ENCODE measurements around the gene PFKP. TPM values are rescaled to one million over a fixed set of nuclear protein-coding genes. Genes with fewer than 3 reads are reported as not detected.

PFKP gene
- total RNA-seq, 2 donors from 2014 or later: 17.4 to 39.6 TPM

GRCh38 chr10:3136763-3137611 lies 69.6 kb downstream of the PFKP start:
- DNase-seq: peak in 3 of 4 donors; percentile 25 to 36 (median 26)
- H3K27ac ChIP-seq: no peak overlapping the region
- TF ChIP-seq, protein P1, sequence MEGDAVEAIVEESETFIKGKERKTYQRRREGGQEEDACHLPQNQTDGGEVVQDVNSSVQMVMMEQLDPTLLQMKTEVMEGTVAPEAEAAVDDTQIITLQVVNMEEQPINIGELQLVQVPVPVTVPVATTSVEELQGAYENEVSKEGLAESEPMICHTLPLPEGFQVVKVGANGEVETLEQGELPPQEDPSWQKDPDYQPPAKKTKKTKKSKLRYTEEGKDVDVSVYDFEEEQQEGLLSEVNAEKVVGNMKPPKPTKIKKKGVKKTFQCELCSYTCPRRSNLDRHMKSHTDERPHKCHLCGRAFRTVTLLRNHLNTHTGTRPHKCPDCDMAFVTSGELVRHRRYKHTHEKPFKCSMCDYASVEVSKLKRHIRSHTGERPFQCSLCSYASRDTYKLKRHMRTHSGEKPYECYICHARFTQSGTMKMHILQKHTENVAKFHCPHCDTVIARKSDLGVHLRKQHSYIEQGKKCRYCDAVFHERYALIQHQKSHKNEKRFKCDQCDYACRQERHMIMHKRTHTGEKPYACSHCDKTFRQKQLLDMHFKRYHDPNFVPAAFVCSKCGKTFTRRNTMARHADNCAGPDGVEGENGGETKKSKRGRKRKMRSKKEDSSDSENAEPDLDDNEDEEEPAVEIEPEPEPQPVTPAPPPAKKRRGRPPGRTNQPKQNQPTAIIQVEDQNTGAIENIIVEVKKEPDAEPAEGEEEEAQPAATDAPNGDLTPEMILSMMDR (IDR thresholded peaks at IDR 0.05): no peak
- TF ChIP-seq POLR2A (IDR thresholded peaks at IDR 0.05): no peak
- peak; percentile 51 for ATAC-seq
- no peak overlapping the region for H3K4me3 ChIP-seq
- H3K27me3 ChIP-seq: no peaks in the 10 kb centered on the region
- intact Hi-C loops (cut with DNase I): no loop called here
- H3K4me1 ChIP-seq: no peaks in the 10 kb centered on the region
- 78 to 84% methylated on average over 21 of the region's 21 CpGs for WGBS, 2 donors
- H3K9me3 ChIP-seq: no peaks in the 10 kb centered on the region
- peaks cover 19 to 36% of the 10 kb centered on the region in 2 donors for H3K36me3 ChIP-seq (replicated peaks in 1 of 2; ENCODE audit: insufficient read depth in 1 of 2, low read depth in 2 of 2)

DNA sequence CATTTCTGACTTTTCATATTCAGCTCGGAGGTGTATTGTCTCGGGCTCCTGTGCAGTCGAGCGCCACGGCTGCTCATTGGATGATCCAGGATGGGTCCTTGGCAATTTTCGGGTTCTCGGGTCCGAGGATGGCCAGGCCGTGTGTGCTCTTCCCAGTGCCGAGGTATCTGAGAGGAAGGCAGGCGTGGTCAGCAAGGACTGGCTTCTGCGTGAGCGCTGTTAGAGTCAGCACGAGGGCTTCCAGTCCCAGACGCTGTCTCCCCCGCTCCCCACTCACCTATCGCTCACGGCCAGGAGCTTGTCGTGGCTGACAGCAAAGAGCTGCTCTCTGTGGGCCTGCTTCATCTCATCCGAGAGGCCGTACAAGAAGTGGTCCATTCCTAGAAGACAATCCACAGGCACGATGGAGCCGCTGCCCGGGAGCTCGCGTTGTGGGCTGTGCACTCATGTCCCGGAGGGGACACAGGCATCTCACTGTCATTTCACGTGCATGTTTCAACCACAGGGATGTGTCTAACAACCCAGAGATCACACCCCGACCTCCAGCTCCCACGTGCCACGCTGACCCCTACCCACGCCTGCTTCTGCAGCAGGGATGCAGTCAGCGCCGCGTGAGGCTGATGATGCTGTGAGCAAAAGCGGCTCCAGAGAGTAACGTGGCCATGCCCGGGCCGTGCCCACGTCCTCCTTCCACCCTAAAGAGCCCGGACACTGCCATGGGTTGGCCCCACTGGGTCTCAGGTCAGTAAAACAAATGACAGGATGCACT lies 70.8 kb downstream of the PFKP start:
- intact Hi-C loops (cut with DNase I): no loop called here
- WGBS, 2 donors: 91 to 97% methylated on average over 39 to 41 of the region's 41 CpGs
- Histone ChIP-seq H3K4me3 (no peak overlapping the region), H3K27ac (no peak overlapping the region), H3K36me3 (replicated peaks in 1 of 2; ENCODE audit: insufficient read depth in 1 of 2, low read depth in 2 of 2) (peaks cover 19 to 45% of the 10 kb centered on the region in 2 donors), H3K9me3 (no peaks in the 10 kb centered on the region), H3K27me3 (no peaks in the 10 kb centered on the region), H3K4me1 (no peaks in the 10 kb centered on the region)
- DNase-seq (no peak), ATAC-seq (no peak)
- TF ChIP-seq POLR2A (IDR thresholded peaks at IDR 0.05): no peak
- TF ChIP-seq, protein P1 (IDR thresholded peaks at IDR 0.05): no peak

GRCh38 chr10:3139216-3139910 lies 72.0 kb downstream of the PFKP start:
- Histone ChIP-seq H3K27ac (no peak overlapping the region), H3K27me3 (no peaks in the 10 kb centered on the region), H3K9me3 (no peaks in the 10 kb centered on the region), H3K4me1 (no peaks in the 10 kb centered on the region), H3K4me3 (no peak overlapping the region), H3K36me3 (replicated peaks in 1 of 2; ENCODE audit: insufficient read depth in 1 of 2, low read depth in 2 of 2) (peaks cover 19 to 54% of the 10 kb centered on the region in 2 donors)
- TF ChIP-seq POLR2A (IDR thresholded peaks at IDR 0.05): no peak
- TF ChIP-seq, protein P1 (IDR thresholded peaks at IDR 0.05): no peak
- intact Hi-C loops (cut with DNase I): no loop called here
- no peak for DNase-seq
- ATAC-seq: no peak
- WGBS, 2 donors: 85 to 97% methylated on average over 8 to 10 of the region's 10 CpGs

DNA sequence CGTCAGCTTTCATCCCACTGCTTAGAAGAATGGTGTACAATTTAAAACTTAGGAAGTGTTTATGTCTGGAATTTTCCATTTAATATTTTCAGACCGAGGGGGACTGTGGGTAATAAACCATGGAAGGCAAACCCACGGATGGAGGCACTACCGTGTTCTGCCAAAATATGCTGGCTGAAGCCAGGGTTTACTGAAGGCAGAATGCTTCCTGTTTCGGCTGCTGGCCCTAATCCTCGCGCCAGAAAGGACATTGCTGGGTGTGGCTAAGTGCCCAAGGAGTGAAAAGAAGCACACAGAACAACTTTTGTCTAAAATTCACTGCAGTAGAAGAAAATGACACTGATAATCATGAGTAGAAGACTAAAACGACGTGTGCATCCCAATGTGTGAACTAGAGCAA lies 72.9 kb downstream of the PFKP start:
- H3K9me3 ChIP-seq: no peaks in the 10 kb centered on the region
- no peaks in the 10 kb centered on the region for H3K27me3 ChIP-seq
- WGBS, 2 donors: 82 to 84% methylated on average over 9 of the region's 9 CpGs
- peaks cover 19 to 63% of the 10 kb centered on the region in 2 donors for H3K36me3 ChIP-seq (replicated peaks in 1 of 2; ENCODE audit: insufficient read depth in 1 of 2, low read depth in 2 of 2)
- H3K27ac ChIP-seq: no peak overlapping the region
- no peaks in the 10 kb centered on the region for H3K4me1 ChIP-seq
- DNase-seq (no peak), ATAC-seq (no peak)
- TF ChIP-seq, protein P1 (IDR thresholded peaks at IDR 0.05): no peak
- no peak for TF ChIP-seq POLR2A (IDR thresholded peaks at IDR 0.05)
- intact Hi-C loops (cut with DNase I): no loop called here
- no peak overlapping the region for H3K4me3 ChIP-seq
